Panc1 (cell line): ENCODE data around the gene DAND5.

ENCODE experiments used
- POLR2AphosphoS5 ChIP-seq: IDR thresholded peaks from 2 replicates; pipeline ENCODE4 v1.6.1; 2012; ENCODE audit warnings: mild to moderate bottlenecking, low read depth, low read length, moderate library complexity
- SIN3A ChIP-seq: IDR thresholded peaks from 2 replicates; pipeline ENCODE4 v1.6.1; 2012; ENCODE audit warnings: low read depth, mild to moderate bottlenecking, low read length, moderate library complexity, borderline replicate concordance; ENCODE audit not compliant: insufficient read depth
- TCF7L2 ChIP-seq: IDR thresholded peaks from 2 replicates; pipeline ENCODE4 v1.6.1; 2011; ENCODE audit warnings: mild to moderate bottlenecking, low read depth, low read length, inconsistent platforms
- TF ChIP-seq, protein P1 (sequence below): fragments of 450-650 bp; IDR thresholded peaks from 2 replicates; pipeline ENCODE4 v1.5.1; 2017; ENCODE audit warnings: mild to moderate bottlenecking
- TF ChIP-seq, protein P2 (sequence below), 2 experiments: IDR thresholded peaks; 2 replicates each; pipeline ENCODE4 v1.6.1; 2011 to 2012; ENCODE audit warnings: low read depth in 2 of 2, control low read depth in 1 of 2, low read length in 1 of 2, mild to moderate bottlenecking in 1 of 2, moderate library complexity in 1 of 2; ENCODE audit not compliant: insufficient read depth in 1 of 2

GRCh38 chr19:12990853-12991252 is 21.5 kb downstream of the DAND5 start:
- TF ChIP-seq, protein P1, sequence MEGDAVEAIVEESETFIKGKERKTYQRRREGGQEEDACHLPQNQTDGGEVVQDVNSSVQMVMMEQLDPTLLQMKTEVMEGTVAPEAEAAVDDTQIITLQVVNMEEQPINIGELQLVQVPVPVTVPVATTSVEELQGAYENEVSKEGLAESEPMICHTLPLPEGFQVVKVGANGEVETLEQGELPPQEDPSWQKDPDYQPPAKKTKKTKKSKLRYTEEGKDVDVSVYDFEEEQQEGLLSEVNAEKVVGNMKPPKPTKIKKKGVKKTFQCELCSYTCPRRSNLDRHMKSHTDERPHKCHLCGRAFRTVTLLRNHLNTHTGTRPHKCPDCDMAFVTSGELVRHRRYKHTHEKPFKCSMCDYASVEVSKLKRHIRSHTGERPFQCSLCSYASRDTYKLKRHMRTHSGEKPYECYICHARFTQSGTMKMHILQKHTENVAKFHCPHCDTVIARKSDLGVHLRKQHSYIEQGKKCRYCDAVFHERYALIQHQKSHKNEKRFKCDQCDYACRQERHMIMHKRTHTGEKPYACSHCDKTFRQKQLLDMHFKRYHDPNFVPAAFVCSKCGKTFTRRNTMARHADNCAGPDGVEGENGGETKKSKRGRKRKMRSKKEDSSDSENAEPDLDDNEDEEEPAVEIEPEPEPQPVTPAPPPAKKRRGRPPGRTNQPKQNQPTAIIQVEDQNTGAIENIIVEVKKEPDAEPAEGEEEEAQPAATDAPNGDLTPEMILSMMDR = no peak
- TF ChIP-seq TCF7L2 (no peak), POLR2AphosphoS5 (no peak), SIN3A (no peak)
- TF ChIP-seq, protein P2, sequence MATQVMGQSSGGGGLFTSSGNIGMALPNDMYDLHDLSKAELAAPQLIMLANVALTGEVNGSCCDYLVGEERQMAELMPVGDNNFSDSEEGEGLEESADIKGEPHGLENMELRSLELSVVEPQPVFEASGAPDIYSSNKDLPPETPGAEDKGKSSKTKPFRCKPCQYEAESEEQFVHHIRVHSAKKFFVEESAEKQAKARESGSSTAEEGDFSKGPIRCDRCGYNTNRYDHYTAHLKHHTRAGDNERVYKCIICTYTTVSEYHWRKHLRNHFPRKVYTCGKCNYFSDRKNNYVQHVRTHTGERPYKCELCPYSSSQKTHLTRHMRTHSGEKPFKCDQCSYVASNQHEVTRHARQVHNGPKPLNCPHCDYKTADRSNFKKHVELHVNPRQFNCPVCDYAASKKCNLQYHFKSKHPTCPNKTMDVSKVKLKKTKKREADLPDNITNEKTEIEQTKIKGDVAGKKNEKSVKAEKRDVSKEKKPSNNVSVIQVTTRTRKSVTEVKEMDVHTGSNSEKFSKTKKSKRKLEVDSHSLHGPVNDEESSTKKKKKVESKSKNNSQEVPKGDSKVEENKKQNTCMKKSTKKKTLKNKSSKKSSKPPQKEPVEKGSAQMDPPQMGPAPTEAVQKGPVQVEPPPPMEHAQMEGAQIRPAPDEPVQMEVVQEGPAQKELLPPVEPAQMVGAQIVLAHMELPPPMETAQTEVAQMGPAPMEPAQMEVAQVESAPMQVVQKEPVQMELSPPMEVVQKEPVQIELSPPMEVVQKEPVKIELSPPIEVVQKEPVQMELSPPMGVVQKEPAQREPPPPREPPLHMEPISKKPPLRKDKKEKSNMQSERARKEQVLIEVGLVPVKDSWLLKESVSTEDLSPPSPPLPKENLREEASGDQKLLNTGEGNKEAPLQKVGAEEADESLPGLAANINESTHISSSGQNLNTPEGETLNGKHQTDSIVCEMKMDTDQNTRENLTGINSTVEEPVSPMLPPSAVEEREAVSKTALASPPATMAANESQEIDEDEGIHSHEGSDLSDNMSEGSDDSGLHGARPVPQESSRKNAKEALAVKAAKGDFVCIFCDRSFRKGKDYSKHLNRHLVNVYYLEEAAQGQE (IDR thresholded peaks at IDR 0.05; ENCODE audit: insufficient read depth in 1 of 2, low read depth in 2 of 2, low read length in 1 of 2) = no peak
